ENCODE data around the gene CEP131. TPM values are rescaled to one million over a fixed set of nuclear protein-coding genes. Genes with fewer than 3 reads are reported as not detected.

CEP131 gene
- total RNA-seq, 2 donors from 2014 or later = 9.9 to 22.7 TPM

DNA sequence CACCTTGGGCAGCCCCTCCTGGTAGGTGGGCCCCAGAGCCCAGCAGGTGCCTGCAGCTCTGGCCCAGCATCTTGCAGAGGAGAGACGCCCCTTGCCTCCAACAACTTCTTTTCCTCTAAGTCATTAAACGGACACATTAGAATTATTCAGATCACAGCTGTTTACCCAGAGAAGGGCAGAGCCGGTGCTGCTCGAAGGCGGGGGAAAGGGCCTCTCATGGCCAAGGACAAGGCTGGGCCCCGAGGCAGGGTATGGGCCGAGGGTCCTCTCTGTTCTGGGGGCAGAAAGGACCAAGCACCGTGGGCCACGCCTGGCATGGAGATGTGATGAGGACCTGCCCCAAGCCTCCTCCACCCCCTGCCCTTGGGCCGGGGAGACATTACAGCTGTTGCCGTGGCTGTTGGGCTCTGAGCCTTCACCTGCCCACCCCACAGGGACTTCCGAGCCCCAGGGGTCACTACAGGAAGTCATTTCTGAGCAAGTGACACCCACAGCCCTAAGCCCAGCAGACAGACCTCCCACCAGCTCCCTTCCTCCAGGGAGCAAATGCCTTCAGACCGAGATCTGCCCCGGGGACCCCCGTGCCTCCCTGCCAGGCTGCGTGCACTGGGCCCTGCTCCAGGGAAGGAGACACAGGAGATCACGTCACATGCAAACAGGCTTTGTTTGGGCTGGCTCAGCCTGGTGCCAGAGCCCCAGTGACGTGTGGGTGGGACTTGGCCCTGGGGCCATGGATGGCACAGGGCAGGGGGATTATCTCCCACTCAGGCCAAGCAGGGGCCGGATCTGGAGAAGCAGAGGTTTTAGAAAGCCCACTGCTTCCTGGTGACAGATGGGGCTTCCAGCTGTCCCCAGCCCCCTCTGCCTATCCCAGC, 58.2 kb downstream of the CEP131 start:
- TF ChIP-seq, protein P1, sequence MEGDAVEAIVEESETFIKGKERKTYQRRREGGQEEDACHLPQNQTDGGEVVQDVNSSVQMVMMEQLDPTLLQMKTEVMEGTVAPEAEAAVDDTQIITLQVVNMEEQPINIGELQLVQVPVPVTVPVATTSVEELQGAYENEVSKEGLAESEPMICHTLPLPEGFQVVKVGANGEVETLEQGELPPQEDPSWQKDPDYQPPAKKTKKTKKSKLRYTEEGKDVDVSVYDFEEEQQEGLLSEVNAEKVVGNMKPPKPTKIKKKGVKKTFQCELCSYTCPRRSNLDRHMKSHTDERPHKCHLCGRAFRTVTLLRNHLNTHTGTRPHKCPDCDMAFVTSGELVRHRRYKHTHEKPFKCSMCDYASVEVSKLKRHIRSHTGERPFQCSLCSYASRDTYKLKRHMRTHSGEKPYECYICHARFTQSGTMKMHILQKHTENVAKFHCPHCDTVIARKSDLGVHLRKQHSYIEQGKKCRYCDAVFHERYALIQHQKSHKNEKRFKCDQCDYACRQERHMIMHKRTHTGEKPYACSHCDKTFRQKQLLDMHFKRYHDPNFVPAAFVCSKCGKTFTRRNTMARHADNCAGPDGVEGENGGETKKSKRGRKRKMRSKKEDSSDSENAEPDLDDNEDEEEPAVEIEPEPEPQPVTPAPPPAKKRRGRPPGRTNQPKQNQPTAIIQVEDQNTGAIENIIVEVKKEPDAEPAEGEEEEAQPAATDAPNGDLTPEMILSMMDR (IDR thresholded peaks at IDR 0.05) = no peak
- peak; percentile 74 to 81 (median 77) for TF ChIP-seq POLR2A (IDR thresholded peaks at IDR 0.05)
- H3K4me1 ChIP-seq = peaks cover 65% of the 10 kb centered on the region
- intact Hi-C loops (cut with DNase I) = no loop called here
- peak; percentile 70 to 85 (median 82) for DNase-seq
- ATAC-seq = peak; percentile 70
- H3K36me3 ChIP-seq (replicated peaks in 1 of 2; ENCODE audit: insufficient read depth in 1 of 2, low read depth in 2 of 2) = no peaks in the 10 kb centered on the region
- H3K27me3 ChIP-seq = no peaks in the 10 kb centered on the region
- WGBS, 2 donors = 31 to 40% methylated on average over 10 to 19 of the region's 19 CpGs
- no peak overlapping the region for H3K4me3 ChIP-seq
- H3K9me3 ChIP-seq = no peaks in the 10 kb centered on the region
- peak overlapping the region; percentile 82 to 92 (median 86) for H3K27ac ChIP-seq

DNA sequence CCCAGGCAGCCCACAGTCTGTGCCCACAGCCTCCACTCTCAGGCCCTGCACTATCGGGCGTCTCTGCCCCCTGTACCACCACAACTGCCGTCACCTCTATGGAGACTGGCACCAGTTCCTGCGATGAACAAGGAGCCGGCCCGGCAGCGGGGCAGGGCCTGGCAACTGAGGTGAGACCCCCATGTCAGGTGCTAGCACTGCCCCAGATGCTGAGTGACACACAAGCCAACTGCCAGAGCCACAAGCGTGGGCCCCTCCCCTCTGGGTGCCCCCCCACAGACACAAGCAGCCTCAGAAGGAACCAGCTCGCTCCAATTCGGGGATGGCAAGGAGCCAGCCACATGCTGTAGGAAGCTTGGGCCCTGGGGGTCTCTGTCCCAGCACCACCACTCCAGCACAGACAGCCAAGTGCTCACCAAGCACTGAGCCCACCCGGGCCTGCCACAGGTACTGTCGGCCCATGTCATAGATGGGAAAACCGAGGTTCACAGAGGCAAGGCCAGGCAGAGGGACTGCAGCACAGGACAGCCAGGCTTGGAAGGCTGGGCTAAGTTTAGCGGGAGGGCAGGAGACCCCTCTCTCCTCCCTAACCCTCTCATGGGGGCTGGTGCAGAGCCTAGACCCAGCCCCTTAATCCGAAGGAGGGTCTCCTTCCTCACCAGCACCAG, 58.9 kb downstream of the CEP131 start:
- Histone ChIP-seq H3K36me3 (replicated peaks in 1 of 2; ENCODE audit: insufficient read depth in 1 of 2, low read depth in 2 of 2) (no peaks in the 10 kb centered on the region), H3K27me3 (no peaks in the 10 kb centered on the region), H3K4me1 (peaks cover 65% of the 10 kb centered on the region), H3K9me3 (no peaks in the 10 kb centered on the region), H3K27ac (peak overlapping the region; percentile 82 to 92 (median 86)), H3K4me3 (no peak overlapping the region)
- 53 to 60% methylated on average over 4 to 15 of the region's 15 CpGs for WGBS, 2 donors
- ATAC-seq (no peak), DNase-seq (peak in 1 of 4 donors; percentile 32)
- intact Hi-C loops (cut with DNase I) = no loop called here
- TF ChIP-seq, protein P1 (IDR thresholded peaks at IDR 0.05) = no peak
- TF ChIP-seq POLR2A (IDR thresholded peaks at IDR 0.05) = no peak

DNA sequence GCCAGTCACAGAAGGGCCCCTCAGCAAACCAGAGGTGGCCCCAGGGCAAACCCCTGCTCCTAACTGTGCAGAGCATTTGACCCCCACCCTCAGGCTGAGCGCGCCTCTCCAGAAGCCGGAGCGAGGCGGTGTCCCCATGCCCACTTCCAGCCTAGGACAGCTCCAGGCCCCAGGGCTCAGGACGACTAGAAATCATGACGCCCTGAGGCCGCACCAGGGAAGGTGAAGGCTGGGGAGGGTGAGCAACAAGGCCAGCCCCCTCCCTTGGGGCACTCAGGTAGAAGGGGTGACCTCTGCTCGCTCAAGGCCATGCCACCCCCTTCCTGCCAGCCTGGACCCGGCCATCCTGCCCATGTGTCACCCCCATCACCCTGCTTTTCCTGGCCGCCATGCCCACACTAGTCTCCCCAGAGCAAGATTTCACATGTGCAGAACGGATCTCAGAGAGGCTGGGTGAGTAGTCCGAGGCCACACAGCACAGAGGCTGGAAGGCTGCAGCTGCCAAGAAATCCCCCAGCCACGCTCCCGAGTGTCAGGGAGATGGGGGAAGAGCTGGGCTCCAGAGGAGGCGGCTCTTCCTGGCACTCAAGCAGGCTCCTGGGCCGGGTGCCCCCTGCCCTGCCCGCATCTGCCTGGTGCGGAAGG, 59.6 kb downstream of the CEP131 start:
- H3K27me3 ChIP-seq = no peaks in the 10 kb centered on the region
- TF ChIP-seq POLR2A (IDR thresholded peaks at IDR 0.05) = no peak
- TF ChIP-seq, protein P1 (IDR thresholded peaks at IDR 0.05) = no peak
- H3K4me3 ChIP-seq = no peak overlapping the region
- ATAC-seq = no peak
- 72 to 78% methylated on average over 7 to 18 of the region's 19 CpGs for WGBS, 2 donors
- peak in 2 of 4 donors; percentile 28 to 29 for DNase-seq
- no peaks in the 10 kb centered on the region for H3K9me3 ChIP-seq
- H3K27ac ChIP-seq = peak overlapping the region; percentile 82 to 92 (median 86)
- intact Hi-C loops (cut with DNase I) = no loop called here
- H3K36me3 ChIP-seq (replicated peaks in 1 of 2; ENCODE audit: insufficient read depth in 1 of 2, low read depth in 2 of 2) = no peaks in the 10 kb centered on the region
- H3K4me1 ChIP-seq = peaks cover 65% of the 10 kb centered on the region

DNA sequence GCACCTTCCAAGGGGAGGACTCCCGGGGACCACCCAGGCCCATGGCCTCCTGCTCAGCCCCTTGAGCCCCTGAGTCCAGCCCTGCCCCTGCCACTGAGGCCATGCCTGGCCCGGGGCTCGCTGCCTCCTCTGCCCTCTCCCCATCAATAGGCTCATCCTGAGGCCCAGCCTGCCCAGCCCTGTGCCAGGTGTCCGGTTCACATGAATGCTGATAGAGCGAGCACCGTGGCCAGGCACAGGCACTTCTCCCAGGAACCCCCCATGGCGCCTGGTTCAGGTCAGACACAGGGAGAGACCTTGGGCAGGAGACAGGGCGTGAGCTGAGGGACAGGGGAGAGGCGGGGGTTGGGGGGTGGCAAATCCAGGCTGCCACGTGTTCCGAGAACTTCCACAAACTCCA, 60.3 kb downstream of the CEP131 start:
- DNase-seq = peak; percentile 88 to 94 (median 93)
- 36 to 37% methylated on average over 2 to 11 of the region's 11 CpGs for WGBS, 2 donors
- no peaks in the 10 kb centered on the region for H3K9me3 ChIP-seq
- TF ChIP-seq, protein P1 (IDR thresholded peaks at IDR 0.05) = no peak
- TF ChIP-seq POLR2A (IDR thresholded peaks at IDR 0.05) = peak; percentile 23 to 40 (median 27)
- H3K4me1 ChIP-seq = peaks cover 65% of the 10 kb centered on the region
- no peaks in the 10 kb centered on the region for H3K27me3 ChIP-seq
- intact Hi-C loops (cut with DNase I) = no loop called here
- H3K27ac ChIP-seq = peak overlapping the region; percentile 82 to 92 (median 86)
- no peaks in the 10 kb centered on the region for H3K36me3 ChIP-seq (replicated peaks in 1 of 2; ENCODE audit: insufficient read depth in 1 of 2, low read depth in 2 of 2)
- H3K4me3 ChIP-seq = no peak overlapping the region
- ATAC-seq = peak; percentile 76

Measured in body of pancreas (tissue), 4 donors.